ENCODE results near the gene ANAPC1.
"Not testable (repeated sequence)": the region's sequence is repeated elsewhere in the genome, so short reads cannot be mapped to it uniquely, and the experiment has no call there.

The ANAPC1 gene

GRCh38 chr2:111812970-111813622, 70.9 kb downstream of the ANAPC1 start:
- not testable (repeated sequence) for DNase-seq (ENCODE audit: low read depth)

DNA sequence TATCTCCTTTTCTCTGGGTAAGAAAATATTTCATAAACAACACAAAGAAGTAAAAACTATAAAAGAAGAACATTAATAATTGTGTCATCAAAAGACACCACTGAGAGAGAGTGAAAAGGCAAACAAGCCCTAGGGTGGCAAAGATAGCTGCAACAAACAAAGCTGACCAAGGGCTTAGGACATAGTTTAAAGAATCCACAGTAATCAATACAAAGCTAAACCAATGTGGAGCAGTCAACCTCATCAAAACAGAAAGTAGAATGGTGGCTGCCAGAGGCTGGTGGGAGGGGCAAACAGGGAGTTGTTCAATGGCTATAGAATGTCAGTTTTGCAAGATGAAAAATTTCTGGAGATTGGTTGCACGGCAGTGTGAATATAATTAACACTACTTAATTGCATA, 93.4 kb downstream of the ANAPC1 start:
- DNase-seq (ENCODE audit: low read depth), result not testable (repeated sequence)

DNA sequence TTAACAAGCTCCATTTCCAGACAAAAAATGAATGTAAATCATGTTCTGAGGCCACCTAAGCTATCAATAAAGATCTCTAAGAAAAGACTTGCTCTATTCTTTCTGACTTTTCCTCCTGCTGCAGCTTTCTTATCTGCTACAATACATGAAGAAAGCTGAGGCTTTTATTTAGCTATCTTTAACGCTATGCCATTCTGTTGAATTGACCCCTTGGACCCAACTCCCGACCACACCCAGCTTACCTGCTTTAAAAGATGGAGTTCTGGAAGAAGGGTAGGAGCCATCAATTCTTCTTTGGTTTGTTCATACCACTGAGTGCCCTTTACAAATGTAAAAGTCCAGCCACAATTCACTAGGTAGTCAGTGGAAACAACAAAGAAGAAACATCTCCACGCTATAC, 99.9 kb downstream of the ANAPC1 start:
- not testable (repeated sequence) for DNase-seq (ENCODE audit: low read depth)

- not testable (repeated sequence) for DNase-seq (ENCODE audit: low read depth)
Observed at GRCh38 chr2:111782195-111782594, 101.8 kb downstream of the ANAPC1 start.

DNA sequence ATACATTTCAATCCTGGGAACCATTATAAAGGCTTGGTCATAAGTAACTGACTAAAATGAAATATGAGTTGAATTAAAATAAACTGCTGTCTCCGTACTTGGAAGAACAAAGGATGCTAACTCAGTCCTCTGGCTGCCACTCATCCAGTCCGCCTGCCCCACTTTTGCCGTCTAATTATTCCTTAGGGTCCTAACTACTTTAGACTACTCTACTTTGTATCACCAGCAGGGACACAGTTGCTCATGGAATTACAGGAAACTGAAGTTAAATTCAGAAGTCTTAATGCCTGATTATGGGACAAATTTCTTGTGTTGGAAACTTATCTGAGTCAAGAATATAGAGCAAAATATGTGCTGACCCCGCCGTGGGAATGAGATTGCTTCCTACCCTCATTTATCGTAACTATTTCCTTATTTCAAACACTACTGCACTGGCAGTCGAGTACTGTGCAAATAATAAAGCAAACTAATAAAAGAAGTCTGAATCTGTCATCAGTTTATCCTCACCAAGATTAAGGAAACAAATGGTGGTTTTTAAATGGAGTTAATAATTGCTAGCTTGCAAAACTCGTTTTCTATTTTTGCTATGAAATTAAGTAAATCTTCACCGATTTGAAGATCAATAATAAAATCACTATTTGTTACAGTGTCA, 102.4 kb downstream of the ANAPC1 start:
- not testable (repeated sequence) for DNase-seq (ENCODE audit: low read depth)

DNA sequence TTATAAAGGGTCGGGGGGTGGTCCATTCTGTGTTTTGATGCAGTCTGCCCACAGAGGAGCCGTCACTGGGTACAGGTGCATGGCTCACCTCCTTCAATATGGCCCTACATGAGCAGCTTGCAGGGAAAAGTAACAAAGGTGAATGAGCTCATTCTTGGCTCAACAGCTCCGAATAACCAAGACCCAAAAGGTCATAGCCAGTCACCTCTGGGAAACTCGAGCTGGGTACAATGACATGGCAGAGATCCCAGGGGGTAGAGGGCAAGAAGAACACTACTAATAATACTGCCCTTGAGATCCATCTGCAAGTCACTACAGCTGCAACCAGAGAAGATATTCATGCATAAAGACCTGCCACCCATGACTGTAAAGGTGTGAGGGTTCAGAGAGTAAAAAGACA, 106.8 kb downstream of the ANAPC1 start:
- DNase-seq (ENCODE audit: low read depth), result not testable (repeated sequence)

DNA sequence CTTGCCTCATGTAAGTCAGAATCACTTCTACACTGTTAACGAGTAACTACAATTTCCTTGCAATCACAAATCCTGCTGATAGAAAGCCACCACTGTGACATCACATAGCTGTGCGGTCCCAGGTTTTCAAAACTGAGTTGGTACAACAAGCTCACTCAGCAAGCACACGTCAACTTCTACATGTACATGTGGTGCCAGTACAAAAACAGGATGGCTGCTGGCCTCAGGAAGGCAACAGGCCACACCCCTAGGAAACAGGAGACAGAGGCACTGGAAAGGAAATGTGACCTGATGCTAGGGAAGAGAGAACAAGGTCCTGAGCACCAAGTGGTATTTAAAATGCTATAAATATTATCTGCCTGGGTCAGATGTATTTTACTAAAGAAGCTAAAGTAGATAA, 107.7 kb downstream of the ANAPC1 start:
- not testable (repeated sequence) for DNase-seq (ENCODE audit: low read depth)

- not testable (repeated sequence) for DNase-seq (ENCODE audit: low read depth)
Observed at GRCh38 chr2:111772180-111772579, 111.8 kb downstream of the ANAPC1 start.

DNA sequence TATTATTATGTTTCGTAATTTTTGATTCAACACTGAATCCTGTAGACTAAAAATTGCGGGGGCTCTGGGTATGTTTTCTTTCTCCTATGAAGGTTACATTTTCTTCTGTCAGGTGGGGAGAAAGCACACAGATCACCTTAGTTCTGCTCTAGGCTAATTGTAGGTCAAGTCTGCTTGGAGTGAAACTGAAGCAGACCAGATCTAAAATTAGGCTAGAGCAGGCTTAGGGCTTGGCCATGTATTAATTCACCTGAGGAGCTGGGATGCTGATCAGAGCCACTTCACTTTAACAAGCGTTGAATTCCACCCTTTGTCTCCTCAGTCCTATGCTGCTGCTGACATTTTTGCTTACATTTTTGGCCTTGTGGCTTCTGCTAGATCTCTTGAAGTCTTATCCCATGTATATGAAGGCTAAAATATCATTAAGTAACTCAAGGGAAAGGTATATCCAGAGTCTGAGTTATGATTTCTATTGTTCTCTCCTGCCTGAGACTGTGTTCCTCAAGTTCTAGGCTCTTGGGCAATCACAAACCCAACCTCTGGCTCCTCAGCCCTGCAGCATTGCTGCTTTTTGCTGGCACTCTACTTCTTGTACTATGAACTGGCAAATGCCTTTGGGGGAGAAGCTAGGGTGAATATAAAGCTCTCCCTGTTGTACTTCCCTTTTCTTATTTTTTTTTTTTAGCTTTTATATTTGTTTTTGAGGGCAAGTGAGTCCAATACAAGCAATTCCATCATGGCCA, 112.9 kb downstream of the ANAPC1 start:
- DNase-seq (ENCODE audit: low read depth), result not testable (repeated sequence)

- not testable (repeated sequence) for DNase-seq (ENCODE audit: low read depth)
Observed at GRCh38 chr2:111768266-111769190, 115.5 kb downstream of the ANAPC1 start.

DNA sequence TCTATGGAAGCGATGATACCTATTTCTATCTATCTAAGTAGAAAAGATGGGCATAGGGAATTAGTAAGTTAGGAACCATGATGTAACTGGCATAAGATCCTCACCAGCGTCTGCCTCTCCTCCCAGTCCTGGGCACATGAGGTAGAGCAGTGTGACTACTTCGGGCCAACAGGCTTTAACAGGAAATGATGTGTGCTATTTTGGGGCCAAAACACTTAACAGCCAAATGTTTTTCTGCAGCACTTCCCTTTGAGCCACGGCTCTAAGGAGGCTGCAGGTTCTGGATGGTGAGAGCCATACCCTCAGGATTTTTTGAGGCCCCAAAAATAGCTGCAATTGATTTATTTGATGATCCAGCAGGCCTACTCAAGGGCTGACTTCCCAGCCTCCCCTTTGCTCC, 116.9 kb downstream of the ANAPC1 start:
- DNase-seq (ENCODE audit: low read depth), result not testable (repeated sequence)

DNA sequence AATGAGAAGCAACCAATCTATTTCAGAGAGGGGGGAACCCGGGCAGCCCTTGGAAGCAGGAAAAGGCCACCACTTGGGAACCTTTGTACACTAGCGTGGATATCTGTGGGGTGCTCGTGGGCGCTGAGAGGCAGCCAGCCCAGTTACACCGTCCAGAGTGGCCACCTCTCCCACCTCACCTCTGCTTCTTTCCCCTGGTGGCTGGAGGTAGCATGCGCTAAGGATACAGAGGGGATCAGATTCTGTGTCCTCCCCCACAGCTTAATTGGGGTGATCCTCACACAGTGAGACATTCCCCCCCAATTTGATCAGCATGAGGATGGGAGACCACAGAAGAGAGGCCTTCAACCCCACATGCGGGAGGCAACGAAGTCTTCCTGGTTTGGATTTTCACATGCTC, 117.7 kb downstream of the ANAPC1 start:
- DNase-seq (ENCODE audit: low read depth), result not testable (repeated sequence)

DNA sequence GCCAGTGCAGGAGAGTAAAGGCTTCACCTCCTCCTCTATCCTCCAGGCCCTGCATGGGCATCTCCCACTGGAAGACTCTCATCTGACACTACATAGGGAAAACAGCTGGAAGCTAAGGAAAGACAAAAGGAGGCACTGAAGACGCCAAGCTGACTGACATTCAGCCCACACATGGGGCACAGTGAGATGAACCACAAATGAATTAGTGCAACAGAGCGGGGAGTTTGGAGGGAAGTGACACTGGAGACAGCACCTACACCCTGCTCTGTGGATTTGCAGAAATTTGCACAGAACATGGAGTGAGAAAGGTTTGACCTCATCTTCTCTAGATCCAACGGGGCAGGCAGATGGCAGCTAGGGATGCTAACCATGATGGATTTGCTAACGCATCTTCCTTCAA, 119.8 kb downstream of the ANAPC1 start:
- DNase-seq (ENCODE audit: low read depth), result not testable (repeated sequence)

- not testable (repeated sequence) for DNase-seq (ENCODE audit: low read depth)
Observed at GRCh38 chr2:111760697-111761284, 123.2 kb downstream of the ANAPC1 start.

GRCh38 chr2:111752533-111752932, 131.5 kb downstream of the ANAPC1 start:
- not testable (repeated sequence) for DNase-seq (ENCODE audit: low read depth)

- not testable (repeated sequence) for DNase-seq (ENCODE audit: low read depth)
Observed at GRCh38 chr2:111750641-111751040, 133.4 kb downstream of the ANAPC1 start.

- DNase-seq (ENCODE audit: low read depth), result not testable (repeated sequence)
Observed at GRCh38 chr2:111748429-111748828, 135.6 kb downstream of the ANAPC1 start.

DNA sequence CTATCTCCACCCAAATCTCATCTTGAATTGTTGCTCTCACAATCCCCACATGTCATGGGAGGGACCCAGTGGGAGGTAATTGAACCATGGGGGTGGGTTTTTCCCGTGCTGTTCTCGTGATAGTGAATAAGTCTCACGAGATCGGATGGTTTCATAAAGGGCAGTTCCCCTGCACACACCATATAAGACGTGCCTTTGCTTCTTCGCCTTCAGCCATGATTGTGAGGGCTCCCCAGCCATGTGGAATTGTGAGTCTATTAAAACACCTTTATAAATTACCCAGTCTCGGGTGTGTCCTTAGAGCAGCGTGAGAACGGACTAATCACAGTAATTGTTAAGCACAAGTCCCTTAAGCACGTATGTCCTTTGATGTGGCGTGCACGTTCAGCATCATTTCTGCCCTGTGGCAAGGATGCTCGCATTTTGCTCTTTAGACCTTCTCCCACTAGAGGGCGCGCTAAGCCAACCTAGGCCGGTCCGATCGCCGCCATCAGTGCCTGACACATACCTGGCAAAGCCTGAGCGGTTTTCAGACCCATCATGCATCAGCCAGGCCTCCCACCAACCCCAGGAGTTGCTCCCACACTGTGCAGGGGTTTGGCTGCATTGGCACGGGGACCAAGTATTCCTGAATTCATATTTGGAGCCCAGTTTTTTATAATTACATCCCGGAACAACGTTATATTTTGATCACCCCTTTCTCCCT, 136.4 kb downstream of the ANAPC1 start:
- DNase-seq (ENCODE audit: low read depth), result peak; percentile 43

DNA sequence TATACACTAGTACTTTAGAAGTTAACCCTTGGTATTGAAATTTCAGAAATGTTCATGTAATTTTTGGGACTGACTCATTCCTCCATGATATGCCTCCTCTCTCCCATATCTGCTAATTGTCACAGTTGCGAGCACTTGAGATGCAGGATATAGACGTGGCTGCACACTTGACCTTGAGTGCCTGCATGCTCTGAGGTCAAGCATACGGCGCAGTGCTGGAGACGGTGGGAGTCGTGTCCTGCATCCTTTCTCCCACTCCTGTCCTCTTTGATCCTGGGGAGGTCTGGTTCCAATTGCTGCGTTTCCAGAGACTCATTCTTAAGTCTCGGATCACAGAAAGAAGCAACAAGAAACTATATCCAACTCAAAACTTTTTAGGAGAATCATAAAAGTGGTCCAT, 139.2 kb downstream of the ANAPC1 start:
- DNase-seq (ENCODE audit: low read depth), result not testable (repeated sequence)

DNA sequence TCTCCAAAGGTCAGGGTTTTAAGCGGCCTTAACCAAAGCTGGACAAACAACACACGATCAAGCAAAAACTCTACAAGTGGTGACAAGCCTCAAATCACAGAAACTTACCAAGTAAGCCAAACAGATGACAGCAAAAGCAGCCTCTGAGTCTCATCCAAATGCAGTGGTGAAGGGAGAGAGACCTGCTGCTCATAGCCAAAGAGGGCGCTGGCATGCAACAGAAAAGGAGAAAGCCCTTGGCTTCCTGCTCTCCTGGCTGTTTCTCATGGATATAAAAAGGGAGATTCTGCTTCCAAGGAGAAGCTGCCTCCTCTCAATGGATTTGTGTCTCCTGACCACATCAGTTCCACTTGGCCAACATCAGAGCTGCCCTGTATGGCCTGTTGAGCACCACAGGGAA, 142.5 kb downstream of the ANAPC1 start:
- not testable (repeated sequence) for DNase-seq (ENCODE audit: low read depth)
